ENCODE results near the gene CENPO.
"Not testable (repeated sequence)": the region's sequence is repeated elsewhere in the genome, so short reads cannot be mapped to it uniquely, and the experiment has no call there.

The CENPO gene

DNA sequence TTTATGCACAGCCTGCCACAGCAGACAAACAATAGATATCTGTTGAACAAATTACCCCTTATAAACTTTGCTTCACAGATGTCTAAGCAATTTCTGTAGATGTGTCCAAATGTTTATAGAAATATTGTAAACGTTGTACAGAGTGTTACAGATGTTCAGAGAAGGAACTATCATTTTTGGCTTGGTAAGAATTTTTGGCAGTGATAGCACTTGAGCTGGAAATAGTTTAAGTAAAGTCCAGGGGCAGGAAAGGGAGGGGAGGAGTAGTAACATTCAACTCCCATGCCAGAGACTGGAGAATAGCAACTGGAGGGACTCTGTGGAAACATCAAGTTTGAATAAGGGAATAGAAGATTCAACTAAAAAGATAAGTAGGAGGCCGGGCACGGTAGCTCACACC is 4.4 kb upstream of the CENPO start:
- DNase-seq (ENCODE audit: low read depth), result no peak

DNA sequence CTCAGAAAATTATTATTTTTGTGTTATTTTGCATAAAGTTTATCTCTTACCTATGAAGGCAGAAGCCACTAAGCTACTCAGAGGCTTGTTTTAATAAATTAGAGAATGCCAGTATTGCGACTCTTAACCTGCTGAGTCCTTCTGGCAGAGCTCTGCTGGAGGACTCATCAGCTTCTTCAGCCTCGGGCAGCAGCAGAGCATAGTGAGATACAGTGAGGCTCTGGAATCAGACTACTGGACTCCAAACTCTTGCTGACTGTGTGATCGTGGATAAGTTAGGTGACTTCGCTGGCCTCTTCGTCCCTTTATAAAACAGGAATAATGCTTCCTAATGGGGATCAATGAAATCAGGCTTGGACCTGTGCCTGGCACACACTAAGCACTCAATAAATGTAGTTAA is 1.8 kb upstream of the CENPO start:
- DNase-seq (ENCODE audit: low read depth), result no peak

DNA sequence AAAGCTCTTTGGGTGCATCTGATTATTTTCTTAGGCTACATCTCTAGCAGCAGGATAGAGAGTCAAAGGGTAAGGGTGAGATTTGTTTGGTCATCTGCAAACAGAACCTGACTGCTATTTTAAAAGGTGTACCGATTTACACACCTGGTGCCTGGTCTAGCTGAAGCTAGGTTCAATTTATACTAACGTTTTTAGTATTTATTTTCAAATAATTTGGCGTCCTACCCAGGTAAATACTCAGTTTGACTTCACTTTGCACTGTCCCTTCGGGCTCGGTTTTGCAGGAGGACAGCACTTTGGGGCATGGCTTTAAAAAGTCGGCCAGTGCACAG is 717 bp upstream of the CENPO start:
- no peak for DNase-seq (ENCODE audit: low read depth)

DNA sequence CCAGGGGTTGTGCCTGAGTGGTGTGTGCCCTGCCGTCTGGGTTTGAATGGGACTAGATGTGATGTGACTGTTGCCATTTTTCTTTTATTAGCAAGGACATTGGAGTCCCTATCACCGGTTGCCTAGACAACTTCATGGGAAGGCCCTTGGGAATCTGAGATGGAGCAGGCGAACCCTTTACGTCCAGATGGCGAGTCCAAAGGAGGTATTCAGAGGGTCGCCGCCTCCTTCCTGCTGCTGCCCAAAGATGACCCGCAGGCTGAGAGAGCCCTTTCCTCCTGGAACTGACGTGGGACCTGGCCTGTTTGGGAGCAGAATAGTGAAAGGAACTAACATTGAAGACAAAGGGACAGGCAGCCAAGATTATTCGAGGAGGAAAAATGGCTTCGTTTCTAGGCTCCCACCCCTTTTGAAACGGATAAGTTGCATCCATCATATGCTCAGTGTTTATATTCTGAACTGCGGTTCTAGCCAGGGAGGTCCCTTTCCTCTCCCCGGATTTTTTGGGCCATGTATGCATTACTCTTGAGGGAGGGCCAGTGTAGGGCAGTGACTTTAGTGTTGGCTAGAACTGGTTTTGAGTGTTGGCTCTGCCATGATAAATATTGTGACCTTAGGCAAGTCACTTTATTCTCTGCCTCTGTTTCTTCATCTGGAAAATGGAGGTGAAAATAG is 673 bp downstream of the CENPO start:
- DNase-seq (ENCODE audit: low read depth), result no peak

DNA sequence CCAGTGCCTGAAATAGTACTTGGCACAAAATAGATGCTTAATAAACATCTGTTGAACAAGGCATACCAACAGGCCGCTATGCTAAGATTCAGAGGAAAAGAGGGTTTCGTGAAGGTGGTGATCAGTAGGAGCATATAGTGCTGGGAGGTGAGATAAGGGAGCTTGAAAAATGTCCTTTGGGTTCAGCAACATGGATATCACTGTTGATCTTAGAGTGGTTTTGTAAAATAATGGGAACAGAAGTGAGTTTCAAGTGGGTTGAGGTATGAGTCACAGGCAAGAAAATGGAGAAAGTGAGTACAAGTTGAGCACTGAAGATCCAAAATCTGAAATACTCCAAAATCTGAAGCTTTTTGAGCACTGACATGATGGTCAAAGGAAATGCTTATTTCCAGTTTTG is 4.4 kb downstream of the CENPO start:
- DNase-seq (ENCODE audit: low read depth), result no peak

DNA sequence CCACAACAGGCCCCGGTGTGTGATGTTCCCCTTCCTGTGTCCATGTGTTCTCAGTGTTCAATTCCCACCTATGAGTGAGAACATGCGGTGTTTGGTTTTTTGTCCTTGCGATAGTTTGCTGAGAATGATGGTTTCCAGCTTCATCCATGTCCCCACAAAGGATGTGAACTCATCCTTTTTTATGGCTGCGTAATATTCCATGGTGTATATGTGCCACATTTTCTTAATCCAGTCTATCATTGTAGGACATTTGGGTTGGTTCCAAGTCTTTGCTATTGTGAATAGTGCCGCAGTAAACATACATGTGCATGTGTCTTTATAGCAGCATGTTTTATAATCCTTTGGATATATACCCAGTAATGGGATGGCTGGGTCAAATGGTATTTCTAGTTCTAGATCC is 7.3 kb downstream of the CENPO start:
- not testable (repeated sequence) for DNase-seq (ENCODE audit: low read depth)

DNA sequence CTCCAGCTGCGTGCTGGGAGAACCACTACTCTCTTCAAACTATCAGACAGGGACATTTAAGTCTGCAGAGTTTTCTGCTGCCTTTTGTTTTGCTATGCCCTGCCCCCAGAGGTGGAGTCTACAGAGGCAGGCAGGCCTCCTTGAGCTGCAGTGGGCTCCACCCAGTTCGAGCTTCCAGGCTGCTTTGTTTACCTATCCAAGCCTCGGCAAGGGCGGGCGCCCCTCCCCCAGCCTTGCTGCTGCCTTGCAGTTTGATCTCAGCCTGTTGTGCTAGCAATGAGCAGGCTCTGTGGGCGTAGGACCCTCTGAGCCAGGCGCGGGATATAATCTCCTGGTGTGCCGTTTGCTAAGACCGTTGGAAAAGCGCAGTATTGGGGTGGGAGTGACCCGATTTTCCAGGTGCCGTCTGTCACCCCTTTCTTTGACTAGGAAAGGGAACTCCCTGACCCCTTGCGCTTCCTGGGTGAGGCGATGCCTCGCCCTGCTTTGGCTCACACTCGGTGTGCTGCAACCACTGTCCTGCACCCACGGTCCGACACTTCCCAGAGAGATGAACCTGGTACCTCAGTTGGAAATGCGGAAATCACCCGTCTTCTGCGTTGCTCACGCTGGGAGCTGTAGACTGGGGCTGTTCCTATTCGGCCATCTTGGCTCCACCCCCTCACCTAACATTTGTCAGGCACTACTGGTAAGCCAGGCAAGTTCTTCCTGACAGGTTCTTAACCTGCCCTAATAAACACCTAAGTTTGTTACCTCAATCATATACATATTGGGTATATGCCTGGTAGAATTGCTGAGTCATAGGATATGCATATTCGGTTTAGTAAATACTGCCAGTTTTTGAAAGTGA is 12.8 kb downstream of the CENPO start:
- DNase-seq (ENCODE audit: low read depth), result not testable (repeated sequence)

DNA sequence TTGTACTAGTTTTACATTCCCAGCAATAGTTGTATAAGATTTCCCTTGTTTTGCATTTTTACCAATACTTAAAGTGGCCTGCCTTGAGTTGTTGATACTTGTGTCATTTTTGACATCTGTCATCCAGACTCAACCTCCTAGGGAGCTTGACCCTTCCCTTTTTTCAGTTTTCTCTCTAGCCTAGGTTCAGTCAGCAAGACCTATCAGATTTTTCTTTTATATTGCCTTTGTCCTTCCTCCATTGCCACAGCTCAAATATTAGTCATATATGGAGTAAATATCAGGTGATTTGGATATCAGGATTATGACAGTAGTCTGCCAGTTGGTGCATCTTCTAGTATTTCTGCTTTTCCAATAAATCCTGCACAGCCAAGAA is 13.4 kb downstream of the CENPO start:
- no peak for DNase-seq (ENCODE audit: low read depth)

DNA sequence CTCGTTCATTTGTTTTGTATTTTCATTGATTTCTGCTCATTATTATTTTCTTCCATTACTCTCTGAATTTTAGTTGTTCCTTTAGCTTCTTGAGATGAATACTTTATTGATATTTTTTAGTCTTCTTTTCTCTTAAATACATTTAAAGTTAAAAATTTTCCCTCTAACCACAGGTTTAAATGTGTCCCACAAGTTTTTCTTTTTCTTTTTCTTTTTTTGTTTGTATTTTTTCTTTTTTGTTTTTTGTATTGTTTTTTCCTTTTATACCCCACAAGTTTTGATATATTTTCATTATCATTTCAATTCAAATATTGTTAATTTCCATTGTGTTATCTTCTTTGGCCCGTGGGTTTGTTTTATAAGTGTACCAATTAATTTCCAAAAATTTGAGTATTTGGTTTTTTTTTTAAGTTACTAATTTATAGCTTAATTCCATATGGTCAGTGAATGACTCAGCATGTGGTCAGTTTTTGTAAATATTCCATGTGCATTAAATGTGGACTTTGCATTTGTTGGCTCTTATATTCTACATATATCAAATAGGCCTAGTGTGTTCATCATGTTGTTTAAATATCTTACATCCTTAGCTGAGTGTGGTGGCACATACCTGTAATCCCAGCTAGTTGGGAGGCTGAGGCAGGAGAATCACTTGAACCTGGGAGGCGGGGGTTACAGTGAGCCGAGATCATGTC is 16.2 kb downstream of the CENPO start:
- no peak for DNase-seq (ENCODE audit: low read depth)

DNA sequence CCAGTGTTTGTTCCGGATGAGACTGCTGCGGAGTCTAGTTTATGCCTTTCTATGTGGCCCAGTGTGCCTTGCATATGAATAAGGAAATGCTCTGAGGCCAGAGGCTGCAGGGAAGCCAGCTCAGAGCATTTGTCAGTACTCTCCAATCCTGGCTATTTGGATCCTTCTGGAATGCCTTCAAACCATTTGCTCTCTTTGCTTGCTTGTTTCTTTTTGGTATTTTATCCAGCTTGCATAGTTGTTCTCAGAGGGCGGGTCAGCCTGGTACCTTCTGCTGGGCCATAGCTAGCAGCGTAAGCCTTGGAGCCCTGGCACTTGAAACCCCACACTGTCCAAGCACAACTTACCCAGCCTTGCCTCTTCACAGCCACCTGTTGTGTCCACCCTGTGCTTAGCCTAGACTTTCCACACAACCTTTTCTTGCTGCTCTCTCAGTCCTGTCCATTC is 20.5 kb downstream of the CENPO start:
- DNase-seq (ENCODE audit: low read depth), result no peak

DNA sequence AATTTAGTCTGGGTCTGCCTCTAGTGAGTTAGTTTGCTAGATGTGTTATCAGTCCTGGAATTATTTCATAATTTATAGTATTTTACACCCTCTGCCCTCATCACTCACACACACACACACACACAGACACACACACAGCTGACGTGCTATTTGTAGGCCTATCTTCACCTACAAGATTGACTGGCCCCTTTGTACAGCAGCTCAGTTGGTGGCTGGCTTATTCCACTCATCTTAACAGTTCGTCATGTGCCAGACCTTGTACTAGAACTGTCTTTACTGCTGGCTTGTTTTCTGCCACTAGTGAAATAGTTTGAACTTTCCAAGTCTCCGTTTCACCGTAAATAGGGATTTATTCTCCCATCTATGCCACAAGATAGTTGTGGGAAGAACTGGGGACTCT is 21.3 kb downstream of the CENPO start:
- no peak for DNase-seq (ENCODE audit: low read depth)

DNA sequence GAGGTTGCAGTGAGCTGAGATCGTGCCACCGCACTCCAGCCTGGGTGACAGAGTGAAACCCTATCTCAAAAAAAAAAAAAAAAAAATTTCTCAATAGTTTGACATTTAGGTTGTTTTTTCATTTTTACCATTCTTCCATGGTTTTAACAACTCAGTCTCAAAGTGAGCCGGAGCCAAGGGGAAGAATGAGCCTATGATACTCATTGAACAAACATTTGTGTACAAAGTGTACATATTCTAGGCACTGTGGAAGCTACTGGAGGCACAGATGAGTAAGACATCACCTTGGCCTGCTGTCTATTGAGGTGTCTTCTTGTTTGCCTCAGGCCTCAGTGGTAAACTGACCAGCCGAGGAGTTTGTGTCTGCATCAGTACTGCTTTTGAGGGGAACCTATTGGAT is 21.9 kb downstream of the CENPO start:
- no peak for DNase-seq (ENCODE audit: low read depth)

DNA sequence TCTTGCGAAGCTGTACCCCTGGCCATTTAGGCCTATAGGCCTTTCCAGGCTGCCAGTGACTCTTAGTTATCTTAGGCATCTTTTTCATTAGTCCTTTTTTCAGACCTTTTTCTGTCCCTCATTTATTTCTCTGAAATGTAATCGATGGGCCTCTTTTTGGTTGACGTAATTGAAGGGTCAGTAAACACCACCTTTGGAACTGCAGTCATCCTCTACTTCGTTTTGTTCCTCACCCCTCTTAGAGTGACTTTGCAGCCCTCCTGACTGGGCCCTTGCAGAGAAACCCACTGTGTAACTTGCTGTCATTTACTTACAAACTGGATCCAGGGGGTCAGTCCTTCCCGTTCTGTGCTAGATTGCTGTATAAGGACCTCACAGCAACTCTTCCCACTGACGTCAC is 23.2 kb downstream of the CENPO start:
- DNase-seq (ENCODE audit: low read depth), result no peak

DNA sequence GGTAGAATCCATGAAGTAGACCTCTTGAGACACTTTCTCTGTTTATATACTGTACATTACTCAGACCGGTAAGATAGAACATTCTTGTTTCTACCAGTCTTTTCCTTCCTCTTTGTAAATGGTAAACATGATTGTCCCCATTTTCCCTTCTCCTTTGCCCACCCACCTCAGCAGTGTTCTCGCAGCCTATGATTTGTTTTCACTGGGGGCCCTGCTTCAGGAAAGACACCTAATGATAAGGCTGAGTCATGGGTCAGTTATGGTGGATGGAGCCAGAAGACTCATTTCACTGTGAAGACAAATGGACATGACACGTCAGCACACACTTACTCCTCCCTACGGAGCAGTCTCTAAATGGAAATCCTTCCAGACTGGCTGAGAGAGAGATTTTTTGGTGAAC is 23.7 kb downstream of the CENPO start:
- DNase-seq (ENCODE audit: low read depth), result no peak

DNA sequence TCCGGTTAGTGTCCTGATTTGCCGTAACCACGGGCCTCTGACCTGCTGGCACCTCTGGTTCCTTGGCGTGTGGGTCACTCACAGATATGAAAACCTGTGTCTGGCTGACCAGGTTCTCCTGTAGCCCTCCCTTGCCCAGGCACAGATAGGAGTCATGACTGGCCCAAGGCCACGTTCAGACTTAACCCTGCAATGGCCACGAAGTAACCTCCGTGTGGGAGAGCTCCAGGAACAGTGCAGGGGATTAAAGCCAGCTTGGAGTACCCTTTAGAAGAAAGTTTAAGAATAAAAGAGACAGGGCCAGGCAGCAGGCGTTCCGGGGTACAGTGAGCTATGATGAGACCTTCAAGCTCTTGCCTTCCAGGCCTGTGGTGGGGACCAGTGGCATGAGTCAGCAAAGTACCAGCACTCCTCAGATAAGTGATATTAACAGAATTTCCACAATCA is 25.5 kb downstream of the CENPO start:
- no peak for DNase-seq (ENCODE audit: low read depth)

DNA sequence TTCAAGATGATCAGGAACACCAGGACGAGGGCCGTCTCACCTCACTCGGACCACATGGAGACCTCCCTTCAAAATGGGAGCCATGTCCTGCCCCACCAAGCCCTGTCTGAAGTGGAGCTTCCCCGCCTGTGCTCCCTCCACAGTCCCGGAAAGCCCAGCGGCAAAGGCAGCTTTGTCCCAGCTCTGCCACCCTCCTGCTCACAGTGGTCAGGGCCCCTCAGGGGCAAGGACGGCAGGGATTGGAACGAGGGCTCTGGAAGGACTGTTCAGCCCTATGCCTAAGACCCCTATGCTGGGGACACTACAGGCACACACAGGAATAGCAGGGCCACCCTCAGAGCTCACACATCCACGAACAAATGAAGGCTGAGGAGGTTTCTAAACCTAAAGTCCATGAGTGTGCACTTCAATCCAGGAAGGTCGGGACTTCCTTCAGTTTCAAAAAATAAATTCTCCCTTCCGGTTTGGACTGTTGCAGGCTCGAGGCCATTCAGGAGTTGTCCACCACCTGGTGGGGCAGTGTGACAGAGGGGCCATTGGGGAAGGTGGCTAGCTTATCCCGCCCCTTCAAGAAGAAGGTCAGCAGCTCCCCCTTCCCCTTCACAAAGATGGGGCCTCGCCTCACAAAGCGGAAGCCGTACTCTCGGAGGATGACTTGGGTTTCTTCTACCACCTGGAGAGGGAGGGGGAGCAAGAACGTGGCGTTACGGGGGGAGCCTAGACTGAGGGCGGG is 26.4 kb downstream of the CENPO start:
- DNase-seq (ENCODE audit: low read depth), result no peak

DNA sequence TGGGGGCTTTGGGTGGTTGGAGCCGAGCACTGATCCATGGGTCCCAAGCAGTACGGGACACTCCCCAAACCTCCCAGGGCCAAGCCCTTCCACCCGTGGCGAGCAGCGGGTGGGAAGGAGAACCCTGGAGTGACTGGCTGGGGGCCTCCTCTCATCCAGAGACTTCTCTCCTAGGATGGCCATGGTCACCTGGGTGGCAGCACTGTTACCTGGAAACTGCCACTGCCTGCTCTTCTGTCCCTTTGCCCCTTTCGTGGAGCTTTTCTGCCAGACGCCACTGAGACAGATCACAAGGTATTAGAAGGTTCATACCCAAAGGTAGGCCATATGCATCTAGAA is 26.9 kb downstream of the CENPO start:
- no peak for DNase-seq (ENCODE audit: low read depth)

DNA sequence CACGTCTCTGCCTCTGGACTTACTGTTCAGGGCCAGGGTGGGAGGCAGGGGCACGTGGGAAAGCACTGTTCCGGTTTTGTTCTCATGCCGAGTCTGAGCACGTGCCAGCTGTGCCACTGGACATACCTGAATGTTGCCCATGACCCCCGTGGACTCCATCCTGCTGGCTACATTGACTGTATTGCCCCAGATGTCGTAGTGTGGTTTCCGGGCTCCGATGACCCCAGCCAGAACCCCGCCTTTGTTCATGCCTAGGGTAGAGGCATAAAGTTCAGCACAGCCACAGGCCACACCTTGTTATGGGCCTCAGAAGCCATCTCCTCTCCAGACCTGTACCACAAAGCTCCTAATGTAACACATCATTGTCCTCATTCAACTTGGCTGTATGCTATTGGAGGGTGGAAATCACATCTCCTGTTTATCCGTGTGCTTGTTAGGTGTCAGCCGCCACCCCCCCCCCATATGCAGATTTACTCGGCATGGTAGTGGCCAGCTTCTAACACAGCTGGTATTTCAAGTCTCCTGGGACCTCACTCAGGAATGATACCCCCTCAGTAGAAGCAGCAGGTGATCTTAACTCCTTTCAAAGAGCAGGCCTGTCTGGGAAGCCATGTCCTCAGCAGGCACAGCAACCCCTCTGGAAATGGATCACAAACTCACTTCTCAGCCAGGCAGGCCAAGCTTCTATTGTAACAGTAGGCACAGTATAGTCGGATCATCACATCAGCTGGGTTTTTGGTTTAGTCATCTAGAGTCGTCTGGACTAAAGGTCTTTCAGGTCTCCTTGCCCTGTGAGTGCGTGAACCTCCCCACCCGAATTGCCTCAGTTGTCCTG is 27.6 kb downstream of the CENPO start:
- no peak for DNase-seq (ENCODE audit: low read depth)

DNA sequence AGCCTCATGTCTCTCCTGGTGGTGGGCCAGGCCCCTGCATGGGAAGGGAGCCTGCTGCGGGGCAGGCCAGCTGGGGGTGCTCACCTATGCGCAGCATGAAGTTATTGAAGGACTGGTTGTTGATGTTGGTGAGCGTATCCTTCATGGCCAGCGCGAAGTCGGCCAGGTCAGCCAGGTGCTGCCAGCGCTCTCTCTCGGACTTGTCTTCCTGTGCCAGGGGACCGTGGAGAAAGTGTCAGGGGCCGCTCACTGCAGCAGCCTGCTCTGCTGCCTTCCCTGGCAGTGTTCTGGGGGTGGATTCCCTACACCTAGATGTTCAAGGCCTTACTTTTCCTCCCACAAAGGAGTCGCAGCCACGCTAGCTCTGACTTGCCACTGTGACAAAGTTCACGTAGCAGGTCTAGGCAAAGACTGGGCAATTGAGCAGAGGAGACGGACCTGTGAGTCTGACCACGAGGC is 28.2 kb downstream of the CENPO start:
- DNase-seq (ENCODE audit: low read depth), result no peak

DNA sequence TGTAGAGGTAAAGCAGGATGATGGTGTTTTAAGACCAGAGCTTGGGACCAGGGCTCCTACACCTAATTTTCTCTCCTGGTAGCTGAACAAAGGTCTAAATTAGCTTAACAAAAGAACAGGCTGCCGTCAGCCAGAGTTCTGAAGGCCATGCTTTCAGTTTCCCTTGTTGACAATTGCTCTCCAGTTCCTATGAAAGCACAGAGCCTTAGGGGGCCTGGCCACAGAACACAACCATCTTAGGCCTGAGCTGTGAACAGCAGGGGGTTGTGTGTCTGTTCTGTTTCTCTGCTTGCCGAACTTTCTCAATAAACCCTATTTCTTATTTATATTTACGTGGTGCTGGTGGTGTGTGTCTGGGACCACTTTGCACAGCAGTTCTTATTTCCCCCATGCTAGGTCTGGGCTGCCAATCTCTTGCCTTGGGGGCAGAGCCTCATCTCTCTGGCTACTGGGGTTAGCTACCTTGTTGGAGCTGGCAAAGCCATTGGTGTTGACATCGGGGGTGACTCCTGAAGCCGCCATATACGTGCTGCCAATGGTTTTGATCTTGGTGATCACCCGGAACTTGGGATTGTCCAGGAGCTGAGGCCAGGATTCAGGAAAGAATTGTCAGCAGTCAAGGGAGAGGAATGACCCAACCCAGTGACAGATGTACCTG is 29.0 kb downstream of the CENPO start:
- no peak for DNase-seq (ENCODE audit: low read depth)

DNA sequence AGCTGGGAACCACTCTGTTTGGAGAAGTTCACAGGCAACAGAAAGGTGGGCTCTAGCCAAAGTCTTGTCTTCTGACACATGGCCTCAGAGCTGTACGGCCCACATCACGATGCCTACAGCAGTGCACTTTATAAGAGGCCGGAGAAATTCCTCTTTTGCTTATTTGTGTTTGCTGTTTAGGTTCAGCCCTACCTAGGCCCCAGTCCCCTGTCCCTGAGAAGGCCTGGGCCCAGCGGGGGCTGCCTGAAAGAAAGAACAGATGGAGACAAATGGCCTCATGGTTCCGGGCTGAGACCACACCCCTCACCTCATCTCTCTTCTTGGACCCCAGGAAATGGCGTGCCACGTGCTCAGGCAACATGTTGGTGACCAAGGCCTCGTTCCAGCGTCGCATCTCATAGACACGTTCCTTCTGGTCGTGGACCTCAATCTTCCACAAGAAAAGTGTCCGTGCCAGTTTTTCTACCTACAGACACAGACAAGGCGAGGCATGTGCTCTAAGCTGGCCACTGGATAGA is 30.9 kb downstream of the CENPO start:
- no peak for DNase-seq (ENCODE audit: low read depth)
